IMR-90 (cell line): ENCODE results near the gene CATSPERB. TPM values are rescaled to one million over a fixed set of nuclear protein-coding genes. Genes with fewer than 3 reads are reported as not detected.

Experiments
- ATAC-seq: fragments of 200-7000 bp; cut with Tn5 transposase; 2 replicates; pipeline ENCODE4 v1.9.1; 2020; ENCODE audit warnings: low read depth, mild to moderate bottlenecking, moderate library complexity
- BruUV-seq: library from RNA; stranded (reverse); fragments of 400-500 nt; replicated peaks from 2 replicates; lab custom pipeline; 2021; lab: Mats Ljungman, UMichigan
- CTCF ChIA-PET: fragments of 300-600 bp; formaldehyde crosslinking; extraction: SDS; loops from one replicate; lab custom pipeline; 2021; ENCODE audit warnings: antibody characterized with exemption; lab: Yijun Ruan, JAX
- POLR2A ChIA-PET: fragments of 300-600 bp; sonication (Branson Sonifier 250); formaldehyde crosslinking; loops from one replicate; lab custom pipeline; 2022; ENCODE audit warnings: antibody characterized with exemption; ENCODE audit not compliant: unreplicated experiment; lab: Charles Lee
- DNase-seq: peaks from one replicate; pipeline ENCODE4 v3.0.0; 2013
- H2AFZ ChIP-seq: replicated peaks from 2 replicates; pipeline ENCODE3; 2013; ENCODE audit warnings: low read length, mild to moderate bottlenecking; ENCODE audit not compliant: poor library complexity
- H2AK5ac ChIP-seq: 2 replicates; pipeline ENCODE4 v1.6.1; 2013; ENCODE audit warnings: low read depth, low read length, inconsistent platforms
- H2AK9ac ChIP-seq: replicated peaks from 2 replicates; pipeline ENCODE3; 2013; ENCODE audit warnings: mild to moderate bottlenecking, low read depth, low read length, moderate library complexity; ENCODE audit not compliant: poor library complexity
- H2BK120ac ChIP-seq: 2 replicates; pipeline ENCODE4 v1.6.1; 2013; ENCODE audit warnings: low read depth, low read length, inconsistent platforms
- H2BK15ac ChIP-seq: 3 replicates; pipeline ENCODE4 v1.6.1; 2013; ENCODE audit warnings: low read depth, low read length, inconsistent platforms
- H2BK20ac ChIP-seq: 2 replicates; pipeline ENCODE4 v1.6.1; 2013; ENCODE audit warnings: low read depth, mild to moderate bottlenecking, inconsistent platforms, low read length, moderate library complexity
- H2BK5ac ChIP-seq: 2 replicates; pipeline ENCODE4 v1.6.1; 2013; ENCODE audit warnings: mild to moderate bottlenecking, low read depth, low read length, inconsistent platforms; ENCODE audit not compliant: poor library complexity, severe bottlenecking
- H3K14ac ChIP-seq: replicated peaks from 2 replicates; pipeline ENCODE4 v1.6.1; 2013; ENCODE audit warnings: low read depth, low read length, inconsistent platforms
- H3K18ac ChIP-seq: 2 replicates; pipeline ENCODE4 v1.6.1; 2013; ENCODE audit warnings: low read depth, low read length, control low read depth
- H3K23ac ChIP-seq: 2 replicates; pipeline ENCODE4 v1.6.1; 2013; ENCODE audit warnings: low read depth, low read length, inconsistent platforms
- H3K27ac ChIP-seq: 2 replicates; pipeline ENCODE4 v1.5.1; 2013; ENCODE audit warnings: mild to moderate bottlenecking, control low read depth, low read length; ENCODE audit not compliant: insufficient read depth
- H3K27me3 ChIP-seq: 2 replicates; pipeline ENCODE4 v1.6.1; 2013; ENCODE audit warnings: low read length; ENCODE audit not compliant: control insufficient read depth, insufficient read depth
- H3K36me3 ChIP-seq: 2 replicates; pipeline ENCODE4 v1.6.1; 2013; ENCODE audit warnings: low read length, mixed read lengths; ENCODE audit not compliant: control insufficient read depth, insufficient read depth
- H3K4ac ChIP-seq: 2 replicates; pipeline ENCODE4 v1.6.1; 2013; ENCODE audit warnings: low read depth, low read length, inconsistent platforms
- H3K4me1 ChIP-seq: 2 replicates; pipeline ENCODE4 v1.6.1; 2013; ENCODE audit warnings: low read length, mixed read lengths; ENCODE audit not compliant: control insufficient read depth, insufficient read depth
- H3K4me2 ChIP-seq: 2 replicates; pipeline ENCODE4 v1.6.1; 2013; ENCODE audit warnings: low read depth, mild to moderate bottlenecking, control low read depth, low read length, moderate library complexity
- H3K4me3 ChIP-seq: 2 replicates; pipeline ENCODE4 v1.5.1; 2013; ENCODE audit warnings: low read depth, mild to moderate bottlenecking, control low read depth, low read length, moderate library complexity; ENCODE audit not compliant: insufficient read depth
- H3K56ac ChIP-seq: 2 replicates; pipeline ENCODE4 v1.6.1; 2013; ENCODE audit warnings: low read length, inconsistent platforms; ENCODE audit not compliant: insufficient read depth; ENCODE audit errors: extremely low read depth
- H3K79me1 ChIP-seq, 2 experiments: 2 replicates each; pipeline ENCODE4 v1.6.1; 2013; ENCODE audit warnings: low read length in 2 of 2, inconsistent platforms in 1 of 2, low read depth in 1 of 2
- H3K9ac ChIP-seq: 2 replicates; pipeline ENCODE4 v1.6.1; 2013; ENCODE audit warnings: low read depth, low read length, control low read depth
- H3K9me1 ChIP-seq: 2 replicates; pipeline ENCODE4 v1.6.1; 2013; ENCODE audit warnings: low read length, inconsistent platforms; ENCODE audit not compliant: insufficient read depth
- H3K9me3 ChIP-seq: 2 replicates; pipeline ENCODE4 v1.6.1; 2013; ENCODE audit warnings: low read length; ENCODE audit not compliant: control insufficient read depth, insufficient read depth
- H4K20me1 ChIP-seq: 2 replicates; pipeline ENCODE4 v1.6.1; 2013; ENCODE audit warnings: low read length, inconsistent platforms; ENCODE audit not compliant: insufficient read depth
- H4K5ac ChIP-seq: 2 replicates; pipeline ENCODE4 v1.6.1; 2013; ENCODE audit warnings: mild to moderate bottlenecking, low read depth, low read length, control low read depth
- H4K8ac ChIP-seq, 2 experiments: 2 replicates each; pipeline ENCODE4 v1.6.1; 2013; ENCODE audit warnings: low read depth in 2 of 2, low read length in 2 of 2, control low read depth in 1 of 2, inconsistent platforms in 1 of 2
- H4K91ac ChIP-seq: 2 replicates; pipeline ENCODE4 v1.6.1; 2013; ENCODE audit warnings: low read depth, low read length, inconsistent platforms; ENCODE audit not compliant: insufficient read depth
- BHLHE40 ChIP-seq: fragments of 150-350 bp; IDR thresholded peaks from 2 replicates; pipeline ENCODE4 v1.6.1; 2016; ENCODE audit warnings: mild to moderate bottlenecking, low read depth, low read length
- CEBPB ChIP-seq: IDR thresholded peaks from 2 replicates; pipeline ENCODE4 v1.6.1; 2012; ENCODE audit warnings: low read depth, low read length, improper control_type of control experiment
- CHD1 ChIP-seq: IDR thresholded peaks from 2 replicates; pipeline ENCODE4 v1.6.1; 2012; ENCODE audit warnings: low read depth, low read length, improper control_type of control experiment
- FOS ChIP-seq: fragments of 150-350 bp; IDR thresholded peaks from 2 replicates; pipeline ENCODE4 v1.6.1; 2016; ENCODE audit warnings: low read depth, low read length
- SMC3 ChIP-seq: fragments of 150-350 bp; IDR thresholded peaks from 2 replicates; pipeline ENCODE4 v1.6.1; 2016; ENCODE audit warnings: low read depth, mild to moderate bottlenecking, antibody characterized with exemption, low read length, moderate library complexity
- WGBS, 2 experiments: methylation state at CpG; one replicate each; pipeline versions ENCODE4 v1.1.5 to v1.1.7; 2013; ENCODE audit warnings: missing lambda C conversion rate in 2 of 2; ENCODE audit not compliant: insufficient read length in 1 of 2; ENCODE audit errors: extremely low coverage in 2 of 2; 5-methylcytosine and 5-hydroxymethylcytosine counted together
- dilution Hi-C: fragments of 300-500 bp; cut with HindIII; formaldehyde crosslinking; loops from one replicate; pipeline ENCODE4 v1.14.3; 2018; ENCODE audit warnings: low sequenced_read_pairs; ENCODE audit not compliant: unreplicated experiment
- in situ Hi-C: fragments of 300-500 bp; cut with MboI; formaldehyde crosslinking; loops from 3 replicates; pipeline ENCODE4 v1.14.3; 2019; ENCODE audit warnings: low sequenced_read_pairs, inconsistent platforms, mixed read lengths
- intact Hi-C: fragments of 100-400 bp; cut with micrococcal nuclease; formaldehyde crosslinking; loops from 2 replicates; pipeline ENCODE4 v1.10.0; 2022
- polyA plus RNA-seq, 3 experiments: library from polyadenylated mRNA; depleted of rRNA; stranded (reverse); fragments of >200 nt; gene quantifications; 2 replicates each; pipeline ENCODE4 v1.2.3, GENCODE V29; 2012; ENCODE audit warnings: low replicate concordance in 1 of 3
- total RNA-seq: library from RNA; depleted of rRNA; stranded (reverse); fragments of >200 nt; gene quantifications from 2 replicates; pipeline ENCODE4 v1.2.3, GENCODE V29; 2012
- TF ChIP-seq, protein P1 (sequence below): fragments of 150-350 bp; IDR thresholded peaks from 2 replicates; pipeline ENCODE4 v1.6.1; 2016; ENCODE audit warnings: low read depth, mild to moderate bottlenecking, low read length, moderate library complexity, borderline replicate concordance

Gene CATSPERB
- total and polyA plus RNA-seq, 2 of the 4 experiments (the other 2 are of a cell fraction), result not detected

DNA sequence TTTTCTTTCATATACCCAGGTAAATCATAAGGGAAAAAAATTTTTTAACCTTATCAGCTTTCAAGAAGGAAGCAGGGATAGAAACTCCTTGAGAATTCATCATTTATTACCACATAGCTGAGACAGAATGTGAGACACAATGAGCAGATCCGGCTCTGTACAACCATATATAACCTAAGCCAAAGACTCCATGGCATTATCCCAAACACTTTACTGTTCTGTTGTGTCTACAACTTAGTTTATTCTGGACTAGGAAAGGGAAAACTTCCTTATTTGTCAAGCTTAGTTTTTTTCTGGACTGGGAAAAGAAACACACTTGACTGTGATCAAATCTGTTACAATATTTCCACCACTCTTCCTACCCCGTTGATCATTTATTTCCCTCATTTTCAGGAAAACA lies 38.3 kb upstream of the CATSPERB start:
- no peak for TF ChIP-seq CHD1
- TF ChIP-seq FOS, result no peak
- no peak for TF ChIP-seq SMC3
- no peak for TF ChIP-seq BHLHE40
- no peak for TF ChIP-seq CEBPB
- TF ChIP-seq, protein P1, sequence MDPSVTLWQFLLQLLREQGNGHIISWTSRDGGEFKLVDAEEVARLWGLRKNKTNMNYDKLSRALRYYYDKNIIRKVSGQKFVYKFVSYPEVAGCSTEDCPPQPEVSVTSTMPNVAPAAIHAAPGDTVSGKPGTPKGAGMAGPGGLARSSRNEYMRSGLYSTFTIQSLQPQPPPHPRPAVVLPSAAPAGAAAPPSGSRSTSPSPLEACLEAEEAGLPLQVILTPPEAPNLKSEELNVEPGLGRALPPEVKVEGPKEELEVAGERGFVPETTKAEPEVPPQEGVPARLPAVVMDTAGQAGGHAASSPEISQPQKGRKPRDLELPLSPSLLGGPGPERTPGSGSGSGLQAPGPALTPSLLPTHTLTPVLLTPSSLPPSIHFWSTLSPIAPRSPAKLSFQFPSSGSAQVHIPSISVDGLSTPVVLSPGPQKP, result no peak
- Histone ChIP-seq H3K9ac (no peak overlapping the region), H3K18ac (no peak overlapping the region), H3K56ac (no peak overlapping the region), H4K91ac (no peak overlapping the region), H3K23ac (no peak overlapping the region), H3K4me2 (no peak overlapping the region), H3K27me3 (no peaks in the 10 kb centered on the region), H3K79me1 (no peaks in the 10 kb centered on the region), H4K5ac (no peak overlapping the region), H2AFZ (no peak overlapping the region), H3K14ac (no peak overlapping the region), H2AK9ac (no peak overlapping the region), H3K36me3 (no peaks in the 10 kb centered on the region), H3K27ac (no peak overlapping the region), H2BK5ac (no peak overlapping the region), H2BK15ac (no peak overlapping the region), H3K4ac (no peak overlapping the region), H2BK120ac (no peak overlapping the region), H3K9me1 (no peaks in the 10 kb centered on the region), H3K9me3 (no peaks in the 10 kb centered on the region), H2AK5ac (no peak overlapping the region), H3K4me1 (no peaks in the 10 kb centered on the region), H3K4me3 (no peak overlapping the region), H4K20me1 (no peaks in the 10 kb centered on the region), H2BK20ac (no peak overlapping the region), H4K8ac (no peak overlapping the region)
- BruUV-seq, result no TSS peak
- POLR2A ChIA-PET, result no interaction called here
- CTCF ChIA-PET, result no interaction called here
- no peak for ATAC-seq
- in situ Hi-C loops, result no loop called here
- intact Hi-C loops, result no loop called here
- dilution Hi-C loops, result no loop called here
- no peak for DNase-seq
- no CpG with 5 or more reads among the region's 2 CpGs for WGBS, 2 experiments
